Neural progenitor cell (in vitro differentiated cells): ENCODE results near the gene ST3GAL4. TPM values are rescaled to one million over a fixed set of nuclear protein-coding genes. Genes with fewer than 3 reads are reported as not detected.

Experiments
- DNase-seq: peaks from one replicate; pipeline ENCODE4 v3.0.0-alpha.2; 2016; ENCODE audit warnings: low spot score
- H2AFZ ChIP-seq: fragments of 200-600 bp; sonication (generic); replicated peaks from 2 replicates; pipeline ENCODE4 v1.6.1; 2016; ENCODE audit warnings: antibody characterized with exemption
- H3F3A ChIP-seq: fragments of 200-600 bp; sonication (generic); 2 replicates; pipeline ENCODE4 v1.6.1; 2016; ENCODE audit warnings: antibody characterized with exemption, low read depth
- H3K27ac ChIP-seq: fragments of 200-600 bp; sonication (generic); 2 replicates; pipeline ENCODE4 v1.5.1; 2016; ENCODE audit warnings: mild to moderate bottlenecking
- H3K27me3 ChIP-seq: fragments of 200-600 bp; sonication (generic); 2 replicates; pipeline ENCODE4 v1.6.1; 2016; ENCODE audit warnings: mild to moderate bottlenecking, moderate library complexity
- H3K36me3 ChIP-seq: fragments of 200-600 bp; sonication (generic); 2 replicates; pipeline ENCODE4 v1.5.1; 2016
- H3K4me1 ChIP-seq: fragments of 200-600 bp; sonication (generic); 2 replicates; pipeline ENCODE4 v1.6.1; 2016; ENCODE audit warnings: mixed run types
- H3K4me2 ChIP-seq: fragments of 200-600 bp; sonication (generic); 2 replicates; pipeline ENCODE4 v1.6.1; 2016
- H3K4me3 ChIP-seq: fragments of 200-600 bp; sonication (generic); 2 replicates; pipeline ENCODE4 v1.5.1; 2016
- H3K79me2 ChIP-seq: fragments of 200-600 bp; sonication (generic); 2 replicates; pipeline ENCODE4 v1.6.1; 2016; ENCODE audit warnings: low read depth
- H3K9ac ChIP-seq: fragments of 200-600 bp; sonication (generic); 2 replicates; pipeline ENCODE4 v1.6.1; 2016
- H3K9me3 ChIP-seq: fragments of 200-600 bp; sonication (generic); 2 replicates; pipeline ENCODE4 v1.5.1; 2016; ENCODE audit warnings: low read depth
- H4K20me1 ChIP-seq: fragments of 200-600 bp; sonication (generic); 2 replicates; pipeline ENCODE4 v1.6.1; 2016; ENCODE audit warnings: low read depth
- H3K27ac Mint-ChIP-seq: 3 replicates; pipeline ENCODE4 v1.8.0; 2021; ENCODE audit warnings: mixed read lengths
- H3K27me3 Mint-ChIP-seq: 2 replicates; pipeline ENCODE4 v1.8.0; 2022; ENCODE audit warnings: low read depth, mild to moderate bottlenecking, inconsistent platforms, moderate library complexity, mixed read lengths; ENCODE audit not compliant: insufficient read depth
- H3K36me3 Mint-ChIP-seq: 3 replicates; pipeline ENCODE4 v1.8.0; 2021; ENCODE audit warnings: mixed read lengths
- H3K4me1 Mint-ChIP-seq: 3 replicates; pipeline ENCODE4 v1.8.0; 2021; ENCODE audit warnings: mixed read lengths
- H3K4me3 Mint-ChIP-seq: 3 replicates; pipeline ENCODE4 v1.8.0; 2021; ENCODE audit warnings: mild to moderate bottlenecking, moderate library complexity, mixed read lengths
- H3K9me3 Mint-ChIP-seq: 3 replicates; pipeline ENCODE4 v1.8.0; 2020; ENCODE audit warnings: mixed read lengths
- CTCF ChIP-seq: fragments of 200-600 bp; sonication (generic); IDR thresholded peaks from 2 replicates; pipeline ENCODE4 v1.5.1; 2017; ENCODE audit warnings: antibody characterized with exemption, mild to moderate bottlenecking
- EZH2 ChIP-seq: fragments of 200-600 bp; sonication (generic); IDR thresholded peaks from 2 replicates; pipeline ENCODE4 v1.6.1; 2017; ENCODE audit warnings: antibody characterized with exemption, mild to moderate bottlenecking, moderate library complexity
- EZH2phosphoT487 ChIP-seq: fragments of 200-600 bp; sonication (generic); IDR thresholded peaks from 2 replicates; pipeline ENCODE4 v1.6.1; 2017; ENCODE audit warnings: antibody characterized with exemption
- total RNA-seq: library from RNA; depleted of rRNA; stranded (reverse); fragments of >200 nt; gene quantifications from 2 replicates; pipeline ENCODE4 v1.2.3, GENCODE V29; 2015; ENCODE audit warnings: low replicate concordance

ST3GAL4 gene
- total RNA-seq, 1 donor from 2014 or later = 13.0 TPM

- Mint-ChIP-seq H3K27me3 (peaks cover 2% of the 10 kb centered on the region), H3K27ac (peak overlapping the region; percentile 74), H3K9me3 (no peaks in the 10 kb centered on the region), H3K36me3 (peaks cover 7% of the 10 kb centered on the region), H3K4me3 (no peak overlapping the region), H3K4me1 (peaks cover 7% of the 10 kb centered on the region)
- peak overlapping the region; percentile 61 for H2AFZ ChIP-seq
- H3K36me3 ChIP-seq = no peaks in the 10 kb centered on the region
- no peak overlapping the region for H3K27ac ChIP-seq
- no peak for DNase-seq
- no peaks in the 10 kb centered on the region for H3K9me3 ChIP-seq
- H3K4me3 ChIP-seq = no peak overlapping the region
- peaks cover 9% of the 10 kb centered on the region for H3K27me3 ChIP-seq
- no peak overlapping the region for H3K9ac ChIP-seq
- H3F3A ChIP-seq = peaks cover 7% of the 10 kb centered on the region
- no peaks in the 10 kb centered on the region for H3K79me2 ChIP-seq
- H3K4me2 ChIP-seq = peak overlapping the region; percentile 75
- H4K20me1 ChIP-seq = no peaks in the 10 kb centered on the region
- H3K4me1 ChIP-seq = peaks cover 4% of the 10 kb centered on the region
- no peak for TF ChIP-seq CTCF
- TF ChIP-seq EZH2 = no peak
- no peak for TF ChIP-seq EZH2phosphoT487
These were observed 60.4 kb downstream of the ST3GAL4 start for GRCh38 chr11:126415669-126416420.

GRCh38 chr11:126416542-126417090 is 61.1 kb downstream of the ST3GAL4 start:
- TF ChIP-seq EZH2phosphoT487 (no peak), EZH2 (no peak), CTCF (no peak)
- H3K4me3 ChIP-seq = peak overlapping the region; percentile 39
- H3K9ac ChIP-seq = no peak overlapping the region
- peaks cover 4% of the 10 kb centered on the region for H3K4me1 ChIP-seq
- no peak overlapping the region for H3K27ac Mint-ChIP-seq
- no peak overlapping the region for H3K4me3 Mint-ChIP-seq
- H3K27me3 ChIP-seq = peaks cover 9% of the 10 kb centered on the region
- no peaks in the 10 kb centered on the region for H4K20me1 ChIP-seq
- peaks cover 7% of the 10 kb centered on the region for H3F3A ChIP-seq
- H3K27me3 Mint-ChIP-seq = peaks cover 2% of the 10 kb centered on the region
- H3K36me3 Mint-ChIP-seq = peaks cover 7% of the 10 kb centered on the region
- H3K4me2 ChIP-seq = peak overlapping the region; percentile 75
- H2AFZ ChIP-seq = peak overlapping the region; percentile 92
- peaks cover 6% of the 10 kb centered on the region for H3K4me1 Mint-ChIP-seq
- peak; percentile 95 for DNase-seq
- H3K36me3 ChIP-seq = no peaks in the 10 kb centered on the region
- H3K9me3 Mint-ChIP-seq = no peaks in the 10 kb centered on the region
- H3K79me2 ChIP-seq = no peaks in the 10 kb centered on the region
- H3K27ac ChIP-seq = no peak overlapping the region
- H3K9me3 ChIP-seq = no peaks in the 10 kb centered on the region

- H3K27me3 Mint-ChIP-seq = peaks cover 2% of the 10 kb centered on the region
- Histone ChIP-seq H3K79me2 (no peaks in the 10 kb centered on the region), H3K4me3 (peak overlapping the region; percentile 39), H3K9me3 (no peaks in the 10 kb centered on the region), H3F3A (peaks cover 7% of the 10 kb centered on the region), H4K20me1 (no peaks in the 10 kb centered on the region), H3K36me3 (no peaks in the 10 kb centered on the region), H3K4me1 (peaks cover 4% of the 10 kb centered on the region), H3K27me3 (peaks cover 9% of the 10 kb centered on the region), H2AFZ (peak overlapping the region; percentile 92), H3K27ac (no peak overlapping the region), H3K4me2 (peak overlapping the region; percentile 75), H3K9ac (no peak overlapping the region)
- peaks cover 5% of the 10 kb centered on the region for H3K36me3 Mint-ChIP-seq
- no peak overlapping the region for H3K4me3 Mint-ChIP-seq
- H3K4me1 Mint-ChIP-seq = no peaks in the 10 kb centered on the region
- H3K9me3 Mint-ChIP-seq = no peaks in the 10 kb centered on the region
- DNase-seq = no peak
- TF ChIP-seq CTCF (no peak), EZH2phosphoT487 (no peak), EZH2 (no peak)
- no peak overlapping the region for H3K27ac Mint-ChIP-seq
These were observed 61.8 kb downstream of the ST3GAL4 start for GRCh38 chr11:126417091-126417862.
